Osteoblast (primary cell): Measurements from ENCODE around the gene STAMBP. TPM values are rescaled to one million over a fixed set of nuclear protein-coding genes. Genes with fewer than 3 reads are reported as not detected.

Experiments
- DNase-seq: peaks from one replicate; pipeline ENCODE4 v3.0.0; 2011; ENCODE audit warnings: low spot score, mixed read lengths; ENCODE audit not compliant: insufficient read length; ENCODE audit errors: missing footprints
- H2AFZ ChIP-seq: 2 replicates; pipeline ENCODE4 v1.6.0; 2011; ENCODE audit warnings: mild to moderate bottlenecking, low read length
- H3K27ac ChIP-seq: 2 replicates; pipeline ENCODE4 v1.5.1; 2011; ENCODE audit warnings: mild to moderate bottlenecking, low read depth, low read length, moderate library complexity
- H3K27me3 ChIP-seq: 2 replicates; pipeline ENCODE4 v1.6.0; 2012; ENCODE audit warnings: mild to moderate bottlenecking, control low read depth, inconsistent platforms, low read length, moderate library complexity; ENCODE audit not compliant: insufficient read depth
- H3K36me3 ChIP-seq: 2 replicates; pipeline ENCODE4 v1.5.1; 2011; ENCODE audit warnings: mild to moderate bottlenecking, low read length, control low read depth, moderate library complexity; ENCODE audit not compliant: insufficient read depth
- H3K4me1 ChIP-seq: 2 replicates; pipeline ENCODE4 v1.5.1; 2011; ENCODE audit warnings: mild to moderate bottlenecking, low read length, control low read depth, moderate library complexity; ENCODE audit not compliant: insufficient read depth
- H3K4me2 ChIP-seq: 2 replicates; pipeline ENCODE4 v1.6.0; 2011; ENCODE audit warnings: mild to moderate bottlenecking, low read length; ENCODE audit not compliant: insufficient read depth
- H3K4me3 ChIP-seq: fragments of 200-600 bp; sonication (generic); 3 replicates; pipeline ENCODE4 v1.5.1; 2012; ENCODE audit warnings: mild to moderate bottlenecking, low read length, inconsistent platforms; ENCODE audit not compliant: insufficient read depth
- H3K79me2 ChIP-seq: 2 replicates; pipeline ENCODE4 v1.6.0; 2012; ENCODE audit warnings: mild to moderate bottlenecking, low read length, control low read depth, inconsistent platforms; ENCODE audit not compliant: insufficient read depth
- H3K9me3 ChIP-seq: 2 replicates; pipeline ENCODE4 v1.5.1; 2011; ENCODE audit warnings: low read depth, low read length, control low read depth
- H4K20me1 ChIP-seq: 2 replicates; pipeline ENCODE4 v1.6.0; 2012; ENCODE audit warnings: mild to moderate bottlenecking, low read length, control low read depth; ENCODE audit not compliant: insufficient read depth
- CTCF ChIP-seq: IDR thresholded peaks from 2 replicates; pipeline ENCODE4 v1.5.1; 2011; ENCODE audit warnings: mild to moderate bottlenecking, low read depth, low read length, moderate library complexity; ENCODE audit errors: extremely low read depth
- total RNA-seq: library from RNA; depleted of rRNA; stranded (reverse); fragments of >200 nt; gene quantifications from 2 replicates; pipeline ENCODE4 v1.2.3, GENCODE V29; 2012

The STAMBP gene
- total RNA-seq, 1 donor: 23.2 TPM

GRCh38 chr2:73828389-73828817, 358 bp upstream of the STAMBP start:
- no peak for DNase-seq
- TF ChIP-seq CTCF: no peak
- Histone ChIP-seq H4K20me1 (peaks cover 3% of the 10 kb centered on the region), H3K36me3 (peaks cover 18% of the 10 kb centered on the region), H3K9me3 (no peaks in the 10 kb centered on the region), H3K79me2 (peaks cover 18% of the 10 kb centered on the region), H3K4me1 (peaks cover 30% of the 10 kb centered on the region), H2AFZ (peak overlapping the region; percentile 94), H3K4me3 (peak overlapping the region; percentile 90), H3K27ac (peak overlapping the region; percentile 94), H3K27me3 (no peaks in the 10 kb centered on the region), H3K4me2 (peak overlapping the region; percentile 96)

- H3K4me3 ChIP-seq: peak overlapping the region; percentile 20
- H3K79me2 ChIP-seq: peaks cover 32% of the 10 kb centered on the region
- H4K20me1 ChIP-seq: peaks cover 3% of the 10 kb centered on the region
- H2AFZ ChIP-seq: no peak overlapping the region
- H3K36me3 ChIP-seq: peaks cover 35% of the 10 kb centered on the region
- H3K4me1 ChIP-seq: peaks cover 30% of the 10 kb centered on the region
- H3K27ac ChIP-seq: peak overlapping the region; percentile 94
- peak overlapping the region; percentile 96 for H3K4me2 ChIP-seq
- DNase-seq: peak; percentile 93
- no peaks in the 10 kb centered on the region for H3K9me3 ChIP-seq
- no peaks in the 10 kb centered on the region for H3K27me3 ChIP-seq
- TF ChIP-seq CTCF: no peak
These were observed 2.2 kb downstream of the STAMBP start for GRCh38 chr2:73830871-73831401.

GRCh38 chr2:73832930-73833329, 4.2 kb downstream of the STAMBP start:
- TF ChIP-seq CTCF: no peak
- DNase-seq: no peak
- H3K36me3 ChIP-seq: peaks cover 35% of the 10 kb centered on the region
- H4K20me1 ChIP-seq: peaks cover 8% of the 10 kb centered on the region
- no peaks in the 10 kb centered on the region for H3K27me3 ChIP-seq
- peaks cover 30% of the 10 kb centered on the region for H3K4me1 ChIP-seq
- H3K4me3 ChIP-seq: no peak overlapping the region
- H2AFZ ChIP-seq: no peak overlapping the region
- no peak overlapping the region for H3K4me2 ChIP-seq
- H3K79me2 ChIP-seq: peaks cover 35% of the 10 kb centered on the region
- H3K27ac ChIP-seq: no peak overlapping the region
- H3K9me3 ChIP-seq: no peaks in the 10 kb centered on the region

GRCh38 chr2:73836141-73836943, 7.6 kb downstream of the STAMBP start:
- H3K4me1 ChIP-seq: peaks cover 18% of the 10 kb centered on the region
- no peak for TF ChIP-seq CTCF
- no peak overlapping the region for H3K27ac ChIP-seq
- H3K27me3 ChIP-seq: no peaks in the 10 kb centered on the region
- no peaks in the 10 kb centered on the region for H3K9me3 ChIP-seq
- H3K4me3 ChIP-seq: no peak overlapping the region
- no peak overlapping the region for H2AFZ ChIP-seq
- H4K20me1 ChIP-seq: peaks cover 16% of the 10 kb centered on the region
- peaks cover 34% of the 10 kb centered on the region for H3K36me3 ChIP-seq
- peaks cover 32% of the 10 kb centered on the region for H3K79me2 ChIP-seq
- DNase-seq: no peak
- no peak overlapping the region for H3K4me2 ChIP-seq
